ENCODE results near the gene SSBP3.
"Not testable (repeated sequence)": the region's sequence is repeated elsewhere in the genome, so short reads cannot be mapped to it uniquely, and the experiment has no call there.

DNA sequence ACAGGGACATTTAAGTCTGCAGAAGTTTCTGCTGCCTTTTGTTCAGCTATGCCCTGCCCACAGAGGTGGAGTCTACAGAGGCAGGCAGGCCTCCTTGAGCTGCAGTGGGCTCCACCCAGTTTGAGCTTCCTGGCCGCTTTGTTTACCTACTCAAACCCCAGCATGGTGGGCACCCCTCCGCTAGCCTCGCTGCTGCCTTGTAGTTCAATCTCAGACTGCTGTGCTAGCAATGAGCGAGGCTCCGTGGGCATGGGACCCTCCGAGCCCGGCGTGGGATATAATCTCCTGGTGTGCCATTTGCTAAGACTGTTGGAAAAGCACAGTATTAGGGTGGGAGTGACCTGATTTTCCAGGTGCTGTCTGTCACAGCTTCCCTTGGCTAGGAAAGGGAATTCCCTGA is 42.6 kb upstream of the SSBP3 start:
- TF ChIP-seq, protein P1, sequence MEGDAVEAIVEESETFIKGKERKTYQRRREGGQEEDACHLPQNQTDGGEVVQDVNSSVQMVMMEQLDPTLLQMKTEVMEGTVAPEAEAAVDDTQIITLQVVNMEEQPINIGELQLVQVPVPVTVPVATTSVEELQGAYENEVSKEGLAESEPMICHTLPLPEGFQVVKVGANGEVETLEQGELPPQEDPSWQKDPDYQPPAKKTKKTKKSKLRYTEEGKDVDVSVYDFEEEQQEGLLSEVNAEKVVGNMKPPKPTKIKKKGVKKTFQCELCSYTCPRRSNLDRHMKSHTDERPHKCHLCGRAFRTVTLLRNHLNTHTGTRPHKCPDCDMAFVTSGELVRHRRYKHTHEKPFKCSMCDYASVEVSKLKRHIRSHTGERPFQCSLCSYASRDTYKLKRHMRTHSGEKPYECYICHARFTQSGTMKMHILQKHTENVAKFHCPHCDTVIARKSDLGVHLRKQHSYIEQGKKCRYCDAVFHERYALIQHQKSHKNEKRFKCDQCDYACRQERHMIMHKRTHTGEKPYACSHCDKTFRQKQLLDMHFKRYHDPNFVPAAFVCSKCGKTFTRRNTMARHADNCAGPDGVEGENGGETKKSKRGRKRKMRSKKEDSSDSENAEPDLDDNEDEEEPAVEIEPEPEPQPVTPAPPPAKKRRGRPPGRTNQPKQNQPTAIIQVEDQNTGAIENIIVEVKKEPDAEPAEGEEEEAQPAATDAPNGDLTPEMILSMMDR (IDR thresholded peaks at IDR 0.05) = not testable (repeated sequence)
- not testable (repeated sequence) for TF ChIP-seq POLR2A, EP300 (IDR thresholded peaks at IDR 0.05)
